ENCODE measurements around the gene MTX1.

GRCh38 chr1:155174324-155175280 is 33.9 kb upstream of the MTX1 start:
- TF ChIP-seq CTCF (IDR thresholded peaks at IDR 0.05) (no peak), POLR2A (IDR thresholded peaks at IDR 0.05) (no peak)
